SK-N-SH (cell line): ENCODE results near the gene PARD3B. TPM values are rescaled to one million over a fixed set of nuclear protein-coding genes. Genes with fewer than 3 reads are reported as not detected.

Source experiments
- CTCF ChIA-PET: fragments of 300-600, 350-600 bp; formaldehyde crosslinking; extraction: SDS; loops from one replicate; lab custom pipeline; 2021; lab: Yijun Ruan, JAX
- POLR2A ChIA-PET: fragments of 350-600 bp; sonication (Branson Sonifier 250); formaldehyde crosslinking; extraction: SDS; loops from one replicate; lab custom pipeline; 2020; ENCODE audit warnings: antibody characterized with exemption, inconsistent platforms; lab: Yijun Ruan, JAX
- DNase-seq: peaks from one replicate; pipeline ENCODE4 v3.0.0; 2012
- H2AFZ ChIP-seq: fragments of 200-600 bp; sonication (generic); 2 replicates; pipeline ENCODE4 v1.8.1; 2016; ENCODE audit warnings: antibody characterized with exemption, mild to moderate bottlenecking, low read depth
- H3F3A ChIP-seq: fragments of 200-600 bp; sonication (generic); replicated peaks from 2 replicates; pipeline ENCODE3; 2016; ENCODE audit warnings: antibody characterized with exemption, mild to moderate bottlenecking; ENCODE audit not compliant: insufficient read depth
- H3K27ac ChIP-seq, 2 experiments: fragments of 200-500 bp in 1 of 2; fragments of 200-600 bp in 1 of 2; sonication (Bioruptor generic) in 1 of 2; sonication (generic), shearing (Covaris generic) in 1 of 2; 2 replicates each; pipeline versions ENCODE4 v1.5.1 to v1.6.1; 2014 to 2016; ENCODE audit warnings: low read depth in 2 of 2, inconsistent platforms in 1 of 2, low read length in 1 of 2, mild to moderate bottlenecking in 1 of 2, mixed read lengths in 1 of 2
- H3K27me3 ChIP-seq: fragments of 200-600 bp; sonication (generic), shearing (Covaris generic); 2 replicates; pipeline ENCODE4 v1.6.1; 2016; ENCODE audit warnings: mixed run types; ENCODE audit not compliant: insufficient read depth
- H3K36me3 ChIP-seq, 2 experiments: fragments of 200-500 bp in 1 of 2; fragments of 200-600 bp in 1 of 2; sonication (Bioruptor generic) in 1 of 2; sonication (generic) in 1 of 2; replicated peaks in 1 of 2; 2 replicates each; pipeline versions ENCODE3 to v1.5.1; 2014 to 2016; ENCODE audit warnings: low read length in 1 of 2, mild to moderate bottlenecking in 1 of 2; ENCODE audit not compliant: insufficient read depth in 2 of 2, control insufficient read depth in 1 of 2
- H3K4me1 ChIP-seq, 2 experiments: fragments of 200-500 bp in 1 of 2; fragments of 200-600 bp in 1 of 2; sonication (Bioruptor generic) in 1 of 2; sonication (generic), shearing (Covaris generic) in 1 of 2; 2 replicates each; pipeline versions ENCODE4 v1.5.1 to v1.6.1; 2014 to 2016; ENCODE audit warnings: low read depth in 1 of 2, low read length in 1 of 2, mixed run types in 1 of 2; ENCODE audit not compliant: insufficient read depth in 2 of 2, control insufficient read depth in 1 of 2
- H3K4me2 ChIP-seq: fragments of 200-600 bp; sonication (generic), shearing (Covaris generic); 2 replicates; pipeline ENCODE4 v1.6.1; 2017; ENCODE audit warnings: mixed run types
- H3K4me3 ChIP-seq, 2 experiments: fragments of 200-500 bp in 1 of 2; fragments of 200-600 bp in 1 of 2; sonication (Bioruptor generic) in 1 of 2; sonication (generic), shearing (Covaris generic) in 1 of 2; 2 replicates each; pipeline versions ENCODE4 v1.5.1 to v1.8.1; 2014 to 2016; ENCODE audit warnings: low read depth in 2 of 2, inconsistent platforms in 1 of 2, low read length in 1 of 2, mild to moderate bottlenecking in 1 of 2, mixed read lengths in 1 of 2, moderate library complexity in 1 of 2
- H3K79me2 ChIP-seq: fragments of 200-600 bp; sonication (generic); 2 replicates; pipeline ENCODE4 v1.8.1; 2017; ENCODE audit warnings: mild to moderate bottlenecking; ENCODE audit not compliant: insufficient read depth
- H3K9ac ChIP-seq: fragments of 200-600 bp; sonication (generic); 2 replicates; pipeline ENCODE4 v1.6.1; 2017; ENCODE audit warnings: mixed run types
- H3K9me2 ChIP-seq: fragments of 200-600 bp; sonication (generic); 2 replicates; pipeline ENCODE4 v1.6.1; 2017; ENCODE audit warnings: mixed run types
- H3K9me3 ChIP-seq: fragments of 200-600 bp; sonication (generic); 2 replicates; pipeline ENCODE4 v1.6.1; 2017; ENCODE audit warnings: mixed run types, mild to moderate bottlenecking, moderate library complexity
- H4K20me1 ChIP-seq: fragments of 200-600 bp; sonication (generic); 2 replicates; pipeline ENCODE4 v1.6.1; 2017; ENCODE audit warnings: mild to moderate bottlenecking, mixed run types; ENCODE audit not compliant: insufficient read depth
- CHD2 ChIP-seq: fragments of 150-350 bp; IDR thresholded peaks from 2 replicates; pipeline ENCODE4 v1.6.1; 2018; ENCODE audit warnings: low read length; ENCODE audit not compliant: partially characterized antibody
- EP300 ChIP-seq, 2 experiments: IDR thresholded peaks; 2 replicates each; pipeline versions ENCODE4 v1.4.0 to v1.6.1; 2012; ENCODE audit warnings: borderline replicate concordance in 1 of 2, low read depth in 1 of 2, low read length in 1 of 2
- EZH2phosphoT487 ChIP-seq: fragments of 200-600 bp; sonication (generic); IDR thresholded peaks from 2 replicates; pipeline ENCODE4 v1.6.1; 2017; ENCODE audit warnings: low read depth, mixed run types, mild to moderate bottlenecking, antibody characterized with exemption, moderate library complexity, borderline replicate concordance
- FOSL2 ChIP-seq: IDR thresholded peaks from 2 replicates; pipeline ENCODE4 v1.4.0; 2012; ENCODE audit warnings: low read depth, mild to moderate bottlenecking, moderate library complexity, borderline replicate concordance
- FOXM1 ChIP-seq: IDR thresholded peaks from 2 replicates; pipeline ENCODE4 v1.4.0; 2012; ENCODE audit warnings: low read depth, mild to moderate bottlenecking
- GABPA ChIP-seq: IDR thresholded peaks from 2 replicates; pipeline ENCODE4 v1.4.0; 2012; ENCODE audit warnings: low read depth, mild to moderate bottlenecking
- MXI1 ChIP-seq: IDR thresholded peaks from 2 replicates; pipeline ENCODE4 v1.6.1; 2012; ENCODE audit warnings: mild to moderate bottlenecking, low read depth, low read length, improper control_type of control experiment
- NFIC ChIP-seq: IDR thresholded peaks from 2 replicates; pipeline ENCODE4 v1.4.0; 2012; ENCODE audit warnings: borderline replicate concordance
- POLR2AphosphoS5 ChIP-seq: IDR thresholded peaks from 2 replicates; pipeline ENCODE4 v1.6.1; 2012; ENCODE audit warnings: low read depth, low read length
- RFX5 ChIP-seq: IDR thresholded peaks from 2 replicates; pipeline ENCODE4 v1.6.1; 2012; ENCODE audit warnings: mild to moderate bottlenecking, improper control_type of control experiment, low read length
- RXRA ChIP-seq: IDR thresholded peaks from 2 replicates; pipeline ENCODE4 v1.4.0; 2012; ENCODE audit warnings: low read depth, mild to moderate bottlenecking, borderline replicate concordance
- TAF1 ChIP-seq: IDR thresholded peaks from 2 replicates; pipeline ENCODE4 v1.6.1; 2012; ENCODE audit warnings: low read depth, mild to moderate bottlenecking, low read length, moderate library complexity, borderline replicate concordance
- TEAD4 ChIP-seq: IDR thresholded peaks from 2 replicates; pipeline ENCODE4 v1.4.0; 2012; ENCODE audit warnings: mild to moderate bottlenecking, borderline replicate concordance; ENCODE audit not compliant: insufficient read depth
- YY1 ChIP-seq: IDR thresholded peaks from 2 replicates; pipeline ENCODE4 v1.4.0; 2012; ENCODE audit warnings: low read depth, mild to moderate bottlenecking
- ZBTB33 ChIP-seq: IDR thresholded peaks from 2 replicates; pipeline ENCODE4 v1.4.0; 2012; ENCODE audit warnings: low read depth, borderline replicate concordance
- WGBS: methylation state at CpG from one replicate; pipeline ENCODE4 v1.1.6; 2017; ENCODE audit warnings: low lambda C conversion rate; 5-methylcytosine and 5-hydroxymethylcytosine counted together
- polyA plus RNA-seq, 3 experiments: library from polyadenylated mRNA; depleted of rRNA; stranded (reverse); fragments of >200 nt; gene quantifications; 2 replicates each; pipeline ENCODE4 v1.2.3, GENCODE V29; 2012
- TF ChIP-seq, protein P1 (sequence below): IDR thresholded peaks from 2 replicates; pipeline ENCODE4 v1.4.0; 2012; ENCODE audit warnings: low read depth
- TF ChIP-seq, protein P2 (sequence below): IDR thresholded peaks from 2 replicates; pipeline ENCODE4 v1.4.0; 2012; ENCODE audit warnings: low read depth, borderline replicate concordance
- TF ChIP-seq, protein P3 (sequence below): IDR thresholded peaks from 2 replicates; pipeline ENCODE4 v1.6.1; 2012; ENCODE audit warnings: mild to moderate bottlenecking, low read depth, low read length, moderate library complexity
- TF ChIP-seq, protein P4 (sequence below): fragments of 150-350 bp; IDR thresholded peaks from 2 replicates; pipeline ENCODE4 v1.6.1; 2017; ENCODE audit warnings: antibody characterized with exemption, low read length, low read depth, borderline replicate concordance

PARD3B gene
- polyA plus RNA-seq, 1 of the 3 experiments (the other 2 are of a cell fraction) = 0.87 TPM

GRCh38 chr2:204505946-204506345 lies 39.3 kb upstream of the PARD3B start:
- DNase-seq = no peak
- Histone ChIP-seq H3K27ac (no peak overlapping the region), H3K9me3 (no peaks in the 10 kb centered on the region), H3K36me3 (no peaks in the 10 kb centered on the region), H3K79me2 (no peaks in the 10 kb centered on the region), H3K9me2 (no peaks in the 10 kb centered on the region), H4K20me1 (no peaks in the 10 kb centered on the region), H3K4me1 (peaks cover 0 to 5% of the 10 kb centered on the region in 2 experiments; a peak in 1 of 4 replicates), H3F3A (no peaks in the 10 kb centered on the region), H2AFZ (no peak overlapping the region; the same call in 1 of the 2 replicates), H3K9ac (no peak overlapping the region), H3K4me2 (no peak overlapping the region), H3K27me3 (no peaks in the 10 kb centered on the region), H3K4me3 (no peak overlapping the region)
- WGBS = 68% methylated on average over 4 of the region's 4 CpGs
- CTCF ChIA-PET = interaction anchor here (1.1 to 1.6 kb wide), 2 partner anchors 9 to 1173 kb away, joined by 3 read pairs; no protein-coding TSS in a partner anchor
- POLR2A ChIA-PET = no interaction called here
- TF ChIP-seq EZH2phosphoT487 (no peak), RXRA (no peak), FOXM1 (no peak), MXI1 (no peak), POLR2AphosphoS5 (no peak), RFX5 (no peak), YY1 (no peak), EP300 (IDR thresholded peaks at IDR 0.05; ENCODE audit: borderline replicate concordance in 1 of 2, low read depth in 1 of 2, low read length in 1 of 2) (no peak), CHD2 (no peak), TAF1 (no peak), GABPA (no peak), ZBTB33 (no peak), FOSL2 (no peak), NFIC (no peak), TEAD4 (no peak)
- TF ChIP-seq, protein P1, sequence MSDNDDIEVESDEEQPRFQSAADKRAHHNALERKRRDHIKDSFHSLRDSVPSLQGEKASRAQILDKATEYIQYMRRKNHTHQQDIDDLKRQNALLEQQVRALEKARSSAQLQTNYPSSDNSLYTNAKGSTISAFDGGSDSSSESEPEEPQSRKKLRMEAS = no peak
- TF ChIP-seq, protein P2, sequence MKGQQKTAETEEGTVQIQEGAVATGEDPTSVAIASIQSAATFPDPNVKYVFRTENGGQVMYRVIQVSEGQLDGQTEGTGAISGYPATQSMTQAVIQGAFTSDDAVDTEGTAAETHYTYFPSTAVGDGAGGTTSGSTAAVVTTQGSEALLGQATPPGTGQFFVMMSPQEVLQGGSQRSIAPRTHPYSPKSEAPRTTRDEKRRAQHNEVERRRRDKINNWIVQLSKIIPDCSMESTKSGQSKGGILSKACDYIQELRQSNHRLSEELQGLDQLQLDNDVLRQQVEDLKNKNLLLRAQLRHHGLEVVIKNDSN = no peak
- TF ChIP-seq, protein P3, sequence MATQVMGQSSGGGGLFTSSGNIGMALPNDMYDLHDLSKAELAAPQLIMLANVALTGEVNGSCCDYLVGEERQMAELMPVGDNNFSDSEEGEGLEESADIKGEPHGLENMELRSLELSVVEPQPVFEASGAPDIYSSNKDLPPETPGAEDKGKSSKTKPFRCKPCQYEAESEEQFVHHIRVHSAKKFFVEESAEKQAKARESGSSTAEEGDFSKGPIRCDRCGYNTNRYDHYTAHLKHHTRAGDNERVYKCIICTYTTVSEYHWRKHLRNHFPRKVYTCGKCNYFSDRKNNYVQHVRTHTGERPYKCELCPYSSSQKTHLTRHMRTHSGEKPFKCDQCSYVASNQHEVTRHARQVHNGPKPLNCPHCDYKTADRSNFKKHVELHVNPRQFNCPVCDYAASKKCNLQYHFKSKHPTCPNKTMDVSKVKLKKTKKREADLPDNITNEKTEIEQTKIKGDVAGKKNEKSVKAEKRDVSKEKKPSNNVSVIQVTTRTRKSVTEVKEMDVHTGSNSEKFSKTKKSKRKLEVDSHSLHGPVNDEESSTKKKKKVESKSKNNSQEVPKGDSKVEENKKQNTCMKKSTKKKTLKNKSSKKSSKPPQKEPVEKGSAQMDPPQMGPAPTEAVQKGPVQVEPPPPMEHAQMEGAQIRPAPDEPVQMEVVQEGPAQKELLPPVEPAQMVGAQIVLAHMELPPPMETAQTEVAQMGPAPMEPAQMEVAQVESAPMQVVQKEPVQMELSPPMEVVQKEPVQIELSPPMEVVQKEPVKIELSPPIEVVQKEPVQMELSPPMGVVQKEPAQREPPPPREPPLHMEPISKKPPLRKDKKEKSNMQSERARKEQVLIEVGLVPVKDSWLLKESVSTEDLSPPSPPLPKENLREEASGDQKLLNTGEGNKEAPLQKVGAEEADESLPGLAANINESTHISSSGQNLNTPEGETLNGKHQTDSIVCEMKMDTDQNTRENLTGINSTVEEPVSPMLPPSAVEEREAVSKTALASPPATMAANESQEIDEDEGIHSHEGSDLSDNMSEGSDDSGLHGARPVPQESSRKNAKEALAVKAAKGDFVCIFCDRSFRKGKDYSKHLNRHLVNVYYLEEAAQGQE = no peak
- TF ChIP-seq, protein P4, sequence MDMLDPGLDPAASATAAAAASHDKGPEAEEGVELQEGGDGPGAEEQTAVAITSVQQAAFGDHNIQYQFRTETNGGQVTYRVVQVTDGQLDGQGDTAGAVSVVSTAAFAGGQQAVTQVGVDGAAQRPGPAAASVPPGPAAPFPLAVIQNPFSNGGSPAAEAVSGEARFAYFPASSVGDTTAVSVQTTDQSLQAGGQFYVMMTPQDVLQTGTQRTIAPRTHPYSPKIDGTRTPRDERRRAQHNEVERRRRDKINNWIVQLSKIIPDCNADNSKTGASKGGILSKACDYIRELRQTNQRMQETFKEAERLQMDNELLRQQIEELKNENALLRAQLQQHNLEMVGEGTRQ = no peak
